Activated naive CD4-positive, alpha-beta T cell treated with anti-CD3 and anti-CD28 coated beads, Interleukin-2, amount 50 U/mL, for 24 hours (primary cell): ENCODE data around the gene JUND.

ENCODE experiments used
- H3K27ac Mint-ChIP-seq: one replicate; pipeline ENCODE4 v1.8.0; 2021; ENCODE audit warnings: mild to moderate bottlenecking, mixed read lengths
- H3K27me3 Mint-ChIP-seq: one replicate; pipeline ENCODE4 v1.8.0; 2021; ENCODE audit warnings: mixed read lengths
- H3K36me3 Mint-ChIP-seq: one replicate; pipeline ENCODE4 v1.8.0; 2021; ENCODE audit warnings: mixed read lengths
- H3K4me1 Mint-ChIP-seq: one replicate; pipeline ENCODE4 v1.8.0; 2021; ENCODE audit warnings: mixed read lengths
- H3K4me3 Mint-ChIP-seq: one replicate; pipeline ENCODE4 v1.8.0; 2021; ENCODE audit warnings: mild to moderate bottlenecking, mixed read lengths
- H3K9me3 Mint-ChIP-seq: one replicate; pipeline ENCODE4 v1.8.0; 2021; ENCODE audit warnings: mixed read lengths

Gene JUND

GRCh38 chr19:18298601-18299000, 17.2 kb upstream of the JUND start:
- Mint-ChIP-seq H3K27me3 (no peaks in the 10 kb centered on the region), H3K4me1 (peaks cover 47% of the 10 kb centered on the region), H3K27ac (peak overlapping the region; percentile 76), H3K9me3 (no peaks in the 10 kb centered on the region), H3K36me3 (no peaks in the 10 kb centered on the region), H3K4me3 (no peak overlapping the region)

- no peak overlapping the region for H3K4me3 Mint-ChIP-seq
- no peak overlapping the region for H3K27ac Mint-ChIP-seq
- no peaks in the 10 kb centered on the region for H3K36me3 Mint-ChIP-seq
- H3K27me3 Mint-ChIP-seq, result no peaks in the 10 kb centered on the region
- H3K4me1 Mint-ChIP-seq, result peaks cover 51% of the 10 kb centered on the region
- no peaks in the 10 kb centered on the region for H3K9me3 Mint-ChIP-seq
Observed at GRCh38 chr19:18297308-18297707, 15.9 kb upstream of the JUND start.

GRCh38 chr19:18295034-18295451, 13.6 kb upstream of the JUND start:
- no peaks in the 10 kb centered on the region for H3K27me3 Mint-ChIP-seq
- H3K27ac Mint-ChIP-seq, result peak overlapping the region; percentile 62
- peaks cover 59% of the 10 kb centered on the region for H3K4me1 Mint-ChIP-seq
- H3K9me3 Mint-ChIP-seq, result no peaks in the 10 kb centered on the region
- no peaks in the 10 kb centered on the region for H3K36me3 Mint-ChIP-seq
- no peak overlapping the region for H3K4me3 Mint-ChIP-seq

DNA sequence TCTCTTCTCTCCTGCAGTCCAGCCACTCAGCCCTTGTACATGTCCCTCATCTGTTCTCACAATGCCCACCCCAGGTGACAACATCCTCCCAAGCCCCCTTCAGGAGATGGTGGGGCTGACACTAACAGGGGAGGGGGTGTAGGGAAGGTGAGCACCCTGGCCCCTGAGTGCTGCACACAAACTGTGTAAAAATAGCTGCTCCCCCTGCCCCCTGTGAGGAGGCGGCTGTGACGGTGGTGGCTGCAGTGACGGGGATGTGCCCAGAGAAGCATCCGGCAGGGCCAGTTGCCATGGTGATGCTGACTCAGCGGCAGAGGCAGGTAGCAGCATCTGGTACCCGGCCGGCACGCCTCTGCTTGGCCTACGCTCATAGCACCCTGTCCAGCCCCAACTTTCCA, 13.0 kb upstream of the JUND start:
- Mint-ChIP-seq H3K4me1 (peaks cover 65% of the 10 kb centered on the region), H3K9me3 (no peaks in the 10 kb centered on the region), H3K4me3 (peak overlapping the region; percentile 26), H3K27ac (peak overlapping the region; percentile 62), H3K36me3 (no peaks in the 10 kb centered on the region), H3K27me3 (no peaks in the 10 kb centered on the region)

DNA sequence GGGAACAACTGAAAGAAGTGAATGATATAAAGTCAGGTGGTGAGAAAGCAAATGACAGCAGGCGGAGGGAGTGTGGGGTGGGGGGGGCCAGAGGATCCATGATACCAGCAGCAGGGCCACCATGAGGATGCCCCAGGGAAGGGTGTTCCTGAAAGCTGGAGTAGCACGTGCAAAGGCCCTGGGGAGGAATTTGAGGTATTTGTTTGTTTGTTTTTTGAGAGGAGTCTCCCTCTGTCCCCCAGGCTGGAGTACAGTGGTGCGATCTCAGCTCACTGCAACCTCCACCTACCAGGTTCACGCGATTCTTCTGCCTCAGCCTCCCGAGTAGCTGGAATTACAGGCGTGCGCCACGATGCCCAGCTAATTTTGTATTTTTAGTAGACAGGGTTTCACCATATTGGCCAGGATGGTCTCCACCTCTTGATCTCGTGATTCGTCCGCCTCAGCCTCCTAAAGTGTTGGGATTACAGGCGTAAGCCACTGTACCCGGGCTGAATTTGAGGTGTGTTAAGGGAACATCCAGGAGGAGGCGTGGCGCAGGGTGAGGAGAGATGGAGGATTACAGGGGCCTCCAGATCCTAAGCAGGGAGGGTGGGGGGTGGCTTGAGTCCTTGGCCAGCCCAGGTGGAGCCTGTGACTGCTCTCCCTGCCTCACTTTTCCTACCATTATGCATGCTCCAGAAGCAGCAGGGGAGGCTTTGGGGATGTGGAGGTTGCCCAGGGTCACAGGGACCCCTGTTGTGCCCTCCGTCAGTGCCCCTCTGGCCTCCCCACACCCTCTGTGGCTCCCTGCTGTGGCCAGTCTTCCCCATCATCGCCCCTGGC, 12.4 kb upstream of the JUND start:
- Mint-ChIP-seq H3K9me3 (no peaks in the 10 kb centered on the region), H3K4me1 (peaks cover 64% of the 10 kb centered on the region), H3K4me3 (peak overlapping the region; percentile 76), H3K36me3 (no peaks in the 10 kb centered on the region), H3K27ac (peak overlapping the region; percentile 77), H3K27me3 (no peaks in the 10 kb centered on the region)

- H3K4me1 Mint-ChIP-seq, result peaks cover 58% of the 10 kb centered on the region
- H3K27me3 Mint-ChIP-seq, result no peaks in the 10 kb centered on the region
- no peaks in the 10 kb centered on the region for H3K36me3 Mint-ChIP-seq
- H3K9me3 Mint-ChIP-seq, result no peaks in the 10 kb centered on the region
- peak overlapping the region; percentile 76 for H3K4me3 Mint-ChIP-seq
- peak overlapping the region; percentile 77 for H3K27ac Mint-ChIP-seq
Observed at GRCh38 chr19:18292810-18293641, 11.6 kb upstream of the JUND start.

DNA sequence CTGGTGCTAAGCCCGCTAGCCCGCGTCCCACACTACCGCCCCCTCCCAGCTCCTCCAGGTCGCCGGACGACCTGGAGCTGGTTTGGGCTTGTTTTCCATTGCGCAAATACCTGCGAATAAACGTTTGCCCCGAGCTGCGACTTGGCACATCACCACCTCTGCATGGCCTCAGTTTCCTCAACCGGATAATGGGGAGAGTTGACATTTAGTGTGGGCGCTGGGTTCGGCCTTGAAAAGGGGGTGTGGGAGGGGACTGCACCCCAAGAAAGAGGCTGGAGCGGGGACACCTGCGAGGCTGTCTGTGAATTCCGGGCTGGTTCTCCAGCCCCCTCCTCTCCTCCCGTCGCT, 11.0 kb upstream of the JUND start:
- Mint-ChIP-seq H3K9me3 (no peaks in the 10 kb centered on the region), H3K36me3 (no peaks in the 10 kb centered on the region), H3K4me1 (peaks cover 58% of the 10 kb centered on the region)

DNA sequence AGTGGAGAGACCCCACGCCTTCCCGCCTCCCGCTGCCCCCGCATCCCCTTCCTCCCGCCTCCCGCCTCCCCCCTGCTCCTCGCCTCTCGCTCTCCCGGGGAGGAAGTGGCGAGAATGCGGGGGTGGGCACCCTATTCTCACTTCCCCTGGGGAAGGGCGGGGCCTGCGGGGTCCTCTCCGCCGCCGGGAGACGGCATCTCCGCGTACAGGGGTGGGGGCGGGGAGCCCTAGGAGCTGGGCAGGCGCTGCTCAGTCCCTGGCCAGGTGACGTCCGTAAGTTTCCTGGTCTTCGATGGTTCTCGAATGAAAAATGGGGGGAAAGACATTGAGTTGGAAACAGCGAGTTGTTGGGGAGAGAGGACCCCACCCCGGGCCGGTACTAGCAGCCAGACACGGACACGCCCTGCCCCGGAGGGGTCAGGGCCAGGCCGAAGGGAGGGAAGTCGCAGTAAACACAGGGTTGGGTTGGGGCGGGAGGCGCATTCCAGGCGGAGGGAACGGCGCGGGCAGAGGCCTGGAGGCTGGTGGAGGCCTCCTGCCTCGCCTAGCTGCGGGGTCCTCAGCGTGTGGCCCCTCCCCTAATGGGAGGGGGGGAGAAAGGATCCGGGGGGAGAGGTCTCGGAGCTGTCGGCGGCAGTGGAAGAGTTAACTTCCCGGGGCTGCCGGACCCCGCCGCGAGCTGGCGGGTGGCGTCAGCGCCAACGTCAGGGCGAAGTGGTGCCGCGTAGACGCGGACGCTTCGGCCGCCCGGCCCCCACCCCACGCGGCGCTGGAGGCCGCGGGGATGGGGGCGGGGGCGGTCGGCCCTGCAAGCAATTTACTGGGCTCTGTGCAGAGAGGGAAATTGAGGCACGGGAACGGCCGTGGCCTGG, 10.4 kb upstream of the JUND start:
- peaks cover 60% of the 10 kb centered on the region for H3K4me1 Mint-ChIP-seq

More for the DNA sequence above, 11.0 kb upstream of the JUND start:
- Mint-ChIP-seq H3K27ac (no peak overlapping the region), H3K4me3 (peak overlapping the region; percentile 76), H3K27me3 (no peaks in the 10 kb centered on the region)

DNA sequence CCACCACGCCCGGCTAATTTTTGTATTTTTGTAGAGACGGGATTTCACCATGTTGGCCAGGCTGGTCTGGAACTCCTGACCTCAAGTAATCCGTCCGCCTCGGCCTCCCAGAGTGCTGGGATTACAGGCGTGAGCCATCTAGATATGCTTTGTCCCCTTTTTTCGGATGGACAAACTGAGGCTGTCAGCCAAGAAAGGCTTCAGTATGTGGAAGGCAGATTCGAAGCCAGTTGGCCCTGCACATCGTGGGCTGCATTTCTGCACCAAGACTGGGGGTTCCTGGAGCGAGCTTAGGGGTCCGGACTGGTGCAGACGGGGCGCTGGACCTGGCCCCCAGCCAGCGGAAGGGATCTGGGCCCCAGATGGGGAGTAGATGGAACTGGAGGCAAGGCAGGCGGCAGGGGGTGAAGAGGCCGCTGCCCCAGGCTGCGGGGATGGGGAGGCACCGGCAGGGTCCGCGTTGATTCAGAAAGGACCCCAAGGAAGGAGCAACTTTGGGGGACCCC, 9.7 kb upstream of the JUND start:
- no peaks in the 10 kb centered on the region for H3K27me3 Mint-ChIP-seq
- H3K4me1 Mint-ChIP-seq, result peaks cover 60% of the 10 kb centered on the region
- H3K36me3 Mint-ChIP-seq, result no peaks in the 10 kb centered on the region
- H3K27ac Mint-ChIP-seq, result peak overlapping the region; percentile 38
- H3K9me3 Mint-ChIP-seq, result no peaks in the 10 kb centered on the region
- peak overlapping the region; percentile 76 for H3K4me3 Mint-ChIP-seq

More for the DNA sequence above, 10.4 kb upstream of the JUND start:
- Mint-ChIP-seq H3K36me3 (no peaks in the 10 kb centered on the region), H3K27ac (peak overlapping the region; percentile 86), H3K9me3 (no peaks in the 10 kb centered on the region), H3K4me3 (peak overlapping the region; percentile 76), H3K27me3 (no peaks in the 10 kb centered on the region)

DNA sequence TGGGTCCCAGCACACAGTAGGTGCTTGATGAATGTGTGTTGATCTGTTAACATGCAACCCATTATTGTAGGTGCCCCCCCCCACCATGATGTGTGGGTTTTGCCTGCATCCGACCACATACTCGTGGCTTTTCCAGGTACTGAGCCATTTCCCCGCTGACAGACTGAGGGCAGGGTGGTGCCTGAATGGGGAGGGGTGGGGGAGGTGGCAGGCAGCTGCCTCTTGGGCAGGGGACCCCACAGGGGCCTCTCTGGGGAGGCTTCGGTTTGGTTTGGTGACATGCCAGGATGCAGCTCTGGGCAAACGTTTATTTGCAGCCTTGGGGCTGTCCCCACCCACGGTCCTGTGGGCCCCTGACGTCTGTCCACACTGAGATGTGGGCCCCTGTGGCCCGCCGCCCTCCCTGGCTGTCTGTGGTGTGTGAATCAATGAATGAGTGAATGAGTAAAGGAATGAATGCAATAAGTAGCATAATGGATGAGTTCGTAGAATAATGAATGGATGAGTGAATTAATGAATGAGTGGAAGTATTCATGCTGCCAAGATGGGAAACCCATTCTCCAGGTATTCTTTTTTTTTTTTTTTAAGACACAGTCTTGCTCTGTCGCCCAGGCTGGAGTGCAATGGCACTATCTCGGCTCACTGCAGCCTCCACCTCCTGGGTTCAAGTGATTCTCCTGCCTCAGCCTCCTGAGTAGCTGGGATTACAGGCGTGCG, 9.0 kb upstream of the JUND start:
- H3K9me3 Mint-ChIP-seq, result no peaks in the 10 kb centered on the region
- H3K4me1 Mint-ChIP-seq, result peaks cover 62% of the 10 kb centered on the region
- peak overlapping the region; percentile 76 for H3K4me3 Mint-ChIP-seq
- H3K27me3 Mint-ChIP-seq, result no peaks in the 10 kb centered on the region
- H3K36me3 Mint-ChIP-seq, result no peaks in the 10 kb centered on the region
- H3K27ac Mint-ChIP-seq, result peak overlapping the region; percentile 70

DNA sequence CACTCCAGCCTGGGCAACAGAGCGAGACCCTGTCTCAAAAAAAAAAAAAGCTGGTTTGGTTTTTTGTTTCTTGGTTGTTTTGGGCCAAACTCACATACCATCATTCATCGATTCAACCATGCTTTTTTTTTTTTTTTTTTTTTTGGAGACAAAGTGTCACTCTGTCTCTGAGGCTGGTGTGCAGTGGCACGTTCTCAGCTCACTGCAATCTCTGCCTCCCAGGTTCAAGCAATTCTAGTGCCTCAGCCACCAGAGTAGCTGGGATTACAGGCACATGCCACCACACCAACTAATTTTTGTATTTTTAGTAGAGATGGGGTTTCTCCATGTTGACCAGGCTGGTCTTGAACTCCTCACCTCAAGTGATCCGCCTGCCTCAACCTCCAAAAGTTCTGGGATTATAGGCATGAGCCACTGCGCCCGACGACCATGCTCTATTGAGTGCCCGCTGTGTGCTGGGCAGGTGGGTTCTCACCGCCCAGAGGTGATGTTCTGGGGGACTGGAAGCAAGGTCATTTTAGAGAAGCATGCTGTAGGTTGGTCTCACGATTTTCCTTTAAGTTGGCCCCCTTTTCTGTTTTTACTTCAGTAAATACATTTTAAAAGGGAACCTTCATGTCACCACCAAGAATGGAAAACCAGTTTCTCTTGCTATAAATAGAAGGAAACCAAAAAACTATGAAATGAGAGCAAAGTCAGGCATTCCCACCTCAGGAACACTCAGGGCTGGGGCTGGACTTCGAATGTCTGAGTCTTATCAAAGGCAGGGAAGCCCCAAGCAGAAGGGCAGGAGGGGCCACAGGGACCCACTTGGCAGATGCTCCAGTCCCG, 8.3 kb upstream of the JUND start:
- Mint-ChIP-seq H3K36me3 (no peaks in the 10 kb centered on the region), H3K27me3 (no peaks in the 10 kb centered on the region), H3K27ac (peak overlapping the region; percentile 70), H3K4me1 (peaks cover 64% of the 10 kb centered on the region), H3K9me3 (no peaks in the 10 kb centered on the region), H3K4me3 (peak overlapping the region; percentile 37)

- Mint-ChIP-seq H3K4me1 (peaks cover 56% of the 10 kb centered on the region), H3K27me3 (no peaks in the 10 kb centered on the region), H3K36me3 (no peaks in the 10 kb centered on the region), H3K27ac (no peak overlapping the region), H3K4me3 (no peak overlapping the region), H3K9me3 (no peaks in the 10 kb centered on the region)
Observed at GRCh38 chr19:18287836-18288772, 6.7 kb upstream of the JUND start.

DNA sequence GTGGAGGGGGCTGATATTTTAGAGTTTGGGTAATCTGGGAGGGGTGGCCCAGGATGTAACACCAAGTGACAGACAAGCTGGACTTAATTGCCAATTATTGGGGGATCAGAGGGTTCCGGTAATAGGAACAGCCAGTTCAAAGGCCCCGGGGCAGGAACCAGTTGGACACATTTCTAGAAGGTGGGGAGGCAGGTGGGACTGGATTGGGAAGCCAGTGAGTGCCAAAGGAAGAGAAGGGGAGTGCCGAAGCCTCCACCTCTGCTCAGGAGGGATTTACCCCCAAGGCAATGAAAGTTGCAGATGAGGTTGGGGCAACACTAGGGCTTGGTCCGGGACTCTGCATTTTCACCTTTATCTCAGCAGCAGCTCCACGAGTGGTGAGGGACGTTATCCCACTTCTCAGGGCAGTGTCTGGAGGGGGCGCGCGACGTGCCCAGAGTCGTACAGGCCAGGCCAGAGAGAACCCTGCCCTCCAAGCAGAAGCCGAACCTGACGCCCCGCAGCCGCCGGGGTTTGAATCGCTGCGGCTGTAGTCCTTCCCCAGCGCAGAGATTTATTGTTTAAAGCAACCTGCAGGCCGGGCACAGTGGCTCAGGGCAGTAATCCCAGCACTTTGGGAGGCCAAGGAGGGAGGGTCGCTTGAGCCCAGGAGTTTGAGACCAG, 5.7 kb upstream of the JUND start:
- Mint-ChIP-seq H3K27ac (peak overlapping the region; percentile 73), H3K4me3 (no peak overlapping the region), H3K9me3 (no peaks in the 10 kb centered on the region), H3K4me1 (peaks cover 61% of the 10 kb centered on the region), H3K27me3 (no peaks in the 10 kb centered on the region), H3K36me3 (no peaks in the 10 kb centered on the region)
